Measurements from ENCODE around the gene GDAP1L1.
"Not testable (repeated sequence)": the region's sequence is repeated elsewhere in the genome, so short reads cannot be mapped to it uniquely, and the experiment has no call there.

GDAP1L1 gene

DNA sequence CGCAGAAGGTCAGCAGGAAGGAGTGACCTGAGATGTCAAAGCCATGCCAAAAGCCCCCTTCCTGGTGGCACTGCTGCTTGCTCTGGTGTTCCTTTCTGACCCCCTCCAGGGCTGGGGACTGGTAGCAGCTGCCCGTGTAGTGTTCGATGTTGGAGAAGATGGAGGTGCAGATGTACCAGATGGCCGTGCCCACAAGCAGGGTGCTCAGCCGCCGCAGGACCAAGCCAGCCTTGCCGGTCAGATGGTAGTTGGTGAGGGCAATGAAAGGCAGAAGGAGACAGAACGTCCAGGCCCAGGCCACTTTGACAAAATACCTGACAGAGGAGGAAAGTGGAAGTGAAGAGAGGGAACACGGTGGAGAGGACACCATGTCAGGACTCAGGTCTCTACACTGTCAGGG, 59.8 kb downstream of the GDAP1L1 start:
- no peak for DNase-seq

DNA sequence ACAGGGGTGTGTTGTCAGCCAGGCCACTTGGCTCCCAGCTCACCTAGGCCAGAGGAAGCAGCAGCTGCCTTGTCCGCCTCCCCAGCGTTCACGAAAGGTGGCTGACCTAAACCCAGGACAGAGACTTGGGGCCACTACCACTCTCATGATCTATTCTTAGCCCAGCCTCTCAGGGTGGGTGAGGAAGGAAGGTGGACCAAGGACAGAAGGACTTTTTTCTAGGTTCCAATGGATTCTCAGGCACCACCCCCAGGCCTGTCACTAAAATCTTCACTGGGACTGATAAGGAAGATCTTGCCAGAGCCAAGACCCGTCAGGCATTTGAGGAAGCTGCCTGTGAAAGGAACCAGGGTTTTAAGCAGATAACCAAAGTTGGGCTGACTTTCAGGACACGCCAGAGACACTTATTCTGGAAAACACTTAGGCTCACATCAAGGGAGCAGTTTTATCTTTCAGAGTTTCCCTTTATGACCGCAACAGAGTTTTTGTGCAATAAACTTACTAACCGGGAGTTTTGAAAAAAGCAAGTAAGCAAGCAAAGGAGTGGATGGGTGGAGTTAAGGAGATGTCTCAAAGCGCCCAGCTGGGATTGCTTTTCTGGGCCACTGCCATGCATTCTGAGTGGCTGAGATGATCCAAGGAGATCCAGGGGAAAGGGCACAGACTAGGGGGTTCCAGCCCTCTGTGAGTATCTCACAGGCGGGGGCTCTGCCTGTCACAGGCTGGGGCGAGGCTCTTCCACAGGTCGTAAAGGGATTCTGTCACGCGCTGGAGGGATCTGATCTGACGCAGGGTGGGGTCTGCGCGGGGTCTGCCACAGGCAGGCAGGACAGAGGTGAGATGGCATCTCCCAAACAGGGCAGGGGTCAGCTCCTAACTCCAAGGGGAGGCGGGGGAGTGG, 62.9 kb downstream of the GDAP1L1 start:
- DNase-seq, result peak; percentile 66

- DNase-seq, result peak; percentile 98
Measured at GRCh38 chr20:44310664-44311639, 63.8 kb downstream of the GDAP1L1 start, which contains the start of gene FITM2. TSS of gene FITM2 (minus strand) at chr20:44311202. CDS start at chr20:44311148, 54 bp downstream.

DNA sequence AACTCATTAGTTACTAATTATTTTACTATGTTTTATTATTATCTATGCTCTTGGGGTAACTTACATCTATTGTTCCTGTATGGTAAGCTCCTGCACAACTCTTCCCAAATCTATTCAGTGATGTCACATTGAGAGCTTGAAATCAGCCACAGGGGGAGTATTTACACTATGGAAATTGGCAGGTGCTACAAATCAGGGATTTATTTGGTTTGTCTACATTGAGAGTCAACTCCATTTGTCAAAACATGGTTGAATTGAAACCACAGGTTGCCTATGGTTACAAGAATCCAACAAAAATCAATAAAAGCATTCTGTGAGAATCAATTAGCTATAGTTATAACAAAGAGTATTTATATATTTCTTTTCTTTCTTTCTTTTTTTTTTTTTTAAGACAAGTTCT, 67.8 kb downstream of the GDAP1L1 start:
- DNase-seq, result no peak

DNA sequence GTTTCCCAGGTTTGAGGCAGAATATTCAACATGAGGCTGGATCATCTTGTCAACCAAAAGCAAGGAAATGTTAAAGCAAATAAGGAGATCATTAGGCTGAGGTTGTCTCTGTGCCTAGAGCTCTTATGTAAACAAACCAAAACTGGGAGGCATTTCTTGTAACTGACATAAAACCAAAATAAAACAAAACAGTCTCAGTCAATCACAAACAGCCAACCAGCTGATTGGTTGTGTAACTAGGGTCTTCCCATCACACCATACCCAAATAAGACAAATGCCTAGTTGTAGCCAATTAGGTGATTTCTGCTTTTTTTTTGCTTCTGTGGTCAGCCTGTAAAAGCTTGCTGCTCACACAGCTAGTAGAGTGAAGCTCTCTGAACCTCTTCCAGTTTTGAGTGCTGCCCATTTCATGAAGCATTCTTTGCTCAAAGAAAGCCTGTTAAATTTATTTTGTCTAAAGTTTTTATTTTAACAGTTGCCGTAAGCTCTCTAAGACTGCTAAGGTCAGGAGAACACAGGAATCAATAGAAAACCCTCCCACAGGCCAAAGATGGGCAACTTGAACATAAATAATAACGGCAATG, 72.8 kb downstream of the GDAP1L1 start:
- DNase-seq, result no peak

DNA sequence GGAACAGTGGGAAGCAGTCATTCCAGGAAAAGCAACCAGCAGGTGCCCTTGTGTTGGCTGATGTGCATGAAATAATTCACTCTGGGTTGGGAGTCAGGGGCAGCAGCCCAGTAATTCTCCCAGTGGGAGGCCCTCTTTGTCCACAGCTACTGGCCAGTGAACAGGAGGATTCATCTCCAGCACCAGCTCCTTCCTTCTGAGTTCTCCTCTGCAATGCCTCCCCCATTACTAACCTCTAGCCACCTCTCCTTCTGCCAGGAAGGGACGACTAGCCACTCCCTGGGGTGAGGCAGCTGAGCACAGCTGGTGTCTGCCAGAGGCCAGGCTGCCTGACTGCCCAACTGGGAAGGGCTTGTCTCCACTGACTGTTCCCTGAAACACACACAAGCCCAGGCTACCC, 77.2 kb downstream of the GDAP1L1 start:
- no peak for DNase-seq

DNA sequence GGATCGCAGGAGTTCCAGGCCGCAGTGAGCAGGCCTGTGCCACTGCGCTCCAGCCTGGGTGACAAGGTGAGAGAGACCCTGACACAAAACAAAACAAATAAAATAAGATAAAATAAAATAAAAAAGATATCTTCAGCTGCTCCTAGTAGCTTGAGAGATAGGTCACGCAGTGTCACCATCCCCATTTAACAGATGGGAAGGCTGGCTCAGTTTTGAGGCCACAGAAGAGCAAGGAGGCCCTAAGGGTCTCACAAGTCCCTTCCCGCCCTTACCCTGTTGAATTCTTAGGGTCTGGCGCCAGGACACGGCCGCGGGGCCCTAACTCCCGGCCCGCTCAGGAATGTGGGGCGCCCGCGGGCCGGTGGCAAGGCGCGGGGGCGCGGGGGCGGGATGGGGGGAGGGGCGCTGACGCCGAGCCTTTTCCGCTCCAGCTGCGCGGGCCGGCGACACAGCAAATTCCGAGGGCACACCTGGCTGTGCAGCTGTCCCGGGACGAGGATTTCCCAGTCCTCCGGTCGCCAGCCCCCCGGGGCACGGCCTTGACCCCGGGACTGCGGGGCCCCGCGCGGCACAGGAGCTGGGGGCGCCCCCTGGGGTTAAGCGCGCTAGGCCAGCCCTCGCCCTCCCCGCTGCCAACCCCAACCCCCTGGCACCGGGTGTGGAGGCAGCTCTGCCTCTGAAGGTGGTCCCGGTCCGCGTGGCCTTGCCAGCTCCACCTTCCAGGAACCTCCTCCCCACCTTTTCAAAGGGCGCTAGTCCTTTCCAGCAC, 79.5 kb downstream of the GDAP1L1 start:
- no peak for DNase-seq

- not testable (repeated sequence) for DNase-seq
Measured at GRCh38 chr20:44327748-44328147, 80.6 kb downstream of the GDAP1L1 start.

DNA sequence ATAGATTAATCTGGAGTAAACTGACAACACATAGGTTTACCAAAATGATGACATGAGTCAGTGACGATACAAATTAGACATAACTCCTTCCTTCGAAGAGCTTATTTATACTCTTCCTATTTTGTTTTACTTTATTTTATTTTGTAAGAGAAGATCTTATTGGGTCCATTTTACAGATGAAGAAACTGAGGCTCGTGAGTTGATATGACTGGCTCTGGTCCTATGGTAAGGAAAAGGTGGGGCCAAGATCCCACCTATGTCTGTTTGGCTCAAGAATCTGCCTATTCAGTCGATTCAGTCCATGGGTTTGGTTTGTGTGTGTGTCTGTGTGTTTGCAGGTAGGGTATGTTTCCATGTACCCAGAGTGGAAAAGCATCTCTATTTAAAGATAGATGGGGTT, 81.3 kb downstream of the GDAP1L1 start:
- DNase-seq, result no peak

All from islet precursor cell (in vitro differentiated cells).